ENCODE data around the gene MEI1. TPM values are rescaled to one million over a fixed set of nuclear protein-coding genes. Genes with fewer than 3 reads are reported as not detected.

The MEI1 gene
- total and polyA plus RNA-seq, 2 experiments from 2014 or later = 1.1 to 5.6 TPM

GRCh38 chr22:41840216-41840615 lies 140.9 kb downstream of the MEI1 start:
- Histone ChIP-seq H3K4me3 (no peak overlapping the region), H3K9me3 (ENCODE audit: low read depth) (no peaks in the 10 kb centered on the region), H3K36me3 (peaks cover 5% of the 10 kb centered on the region), H3K4me1 (ENCODE audit: low read depth) (peaks cover 38% of the 10 kb centered on the region), H3K27ac (peak overlapping the region; percentile 41), H3K27me3 (no peaks in the 10 kb centered on the region)
- no peak for DNase-seq (ENCODE audit: low read depth in 1 of 2, low spot score in 1 of 2)
- no peak for TF ChIP-seq CTCF (IDR thresholded peaks at IDR 0.05; ENCODE audit: low read depth, low read length)

GRCh38 chr22:41841085-41841712 lies 141.9 kb downstream of the MEI1 start:
- Histone ChIP-seq H3K27me3 (no peaks in the 10 kb centered on the region), H3K4me1 (ENCODE audit: low read depth) (peaks cover 42% of the 10 kb centered on the region), H3K4me3 (no peak overlapping the region), H3K27ac (peak overlapping the region; percentile 41), H3K9me3 (ENCODE audit: low read depth) (no peaks in the 10 kb centered on the region), H3K36me3 (peaks cover 5% of the 10 kb centered on the region)
- TF ChIP-seq CTCF (IDR thresholded peaks at IDR 0.05; ENCODE audit: low read depth, low read length) = no peak
- DNase-seq (ENCODE audit: low read depth in 1 of 2, low spot score in 1 of 2) = no peak

GRCh38 chr22:41842996-41843970 lies 144.0 kb downstream of the MEI1 start:
- Histone ChIP-seq H3K36me3 (no peaks in the 10 kb centered on the region), H3K4me3 (no peak overlapping the region), H3K4me1 (ENCODE audit: low read depth) (peaks cover 50% of the 10 kb centered on the region), H3K27me3 (no peaks in the 10 kb centered on the region), H3K27ac (peak overlapping the region; percentile 20), H3K9me3 (ENCODE audit: low read depth) (no peaks in the 10 kb centered on the region)
- TF ChIP-seq CTCF (IDR thresholded peaks at IDR 0.05; ENCODE audit: low read depth, low read length) = no peak
- no peak for DNase-seq (ENCODE audit: low read depth in 1 of 2, low spot score in 1 of 2)

- H3K27me3 ChIP-seq = no peaks in the 10 kb centered on the region
- H3K4me3 ChIP-seq = no peak overlapping the region
- TF ChIP-seq CTCF (IDR thresholded peaks at IDR 0.05; ENCODE audit: low read depth, low read length) = no peak
- no peaks in the 10 kb centered on the region for H3K9me3 ChIP-seq (ENCODE audit: low read depth)
- H3K36me3 ChIP-seq = no peaks in the 10 kb centered on the region
- H3K4me1 ChIP-seq (ENCODE audit: low read depth) = peaks cover 48% of the 10 kb centered on the region
- H3K27ac ChIP-seq = peak overlapping the region; percentile 86
- DNase-seq (ENCODE audit: low read depth in 1 of 2, low spot score in 1 of 2) = no peak
These were observed 144.7 kb downstream of the MEI1 start for GRCh38 chr22:41844036-41844435.

GRCh38 chr22:41844513-41844912 lies 145.2 kb downstream of the MEI1 start:
- Histone ChIP-seq H3K9me3 (ENCODE audit: low read depth) (no peaks in the 10 kb centered on the region), H3K4me3 (no peak overlapping the region), H3K4me1 (ENCODE audit: low read depth) (peaks cover 48% of the 10 kb centered on the region), H3K36me3 (no peaks in the 10 kb centered on the region), H3K27ac (peak overlapping the region; percentile 86), H3K27me3 (no peaks in the 10 kb centered on the region)
- DNase-seq (ENCODE audit: low read depth in 1 of 2, low spot score in 1 of 2) = no peak
- no peak for TF ChIP-seq CTCF (IDR thresholded peaks at IDR 0.05; ENCODE audit: low read depth, low read length)
